ENCODE results near the gene GMDS.

- TF ChIP-seq, protein P1, sequence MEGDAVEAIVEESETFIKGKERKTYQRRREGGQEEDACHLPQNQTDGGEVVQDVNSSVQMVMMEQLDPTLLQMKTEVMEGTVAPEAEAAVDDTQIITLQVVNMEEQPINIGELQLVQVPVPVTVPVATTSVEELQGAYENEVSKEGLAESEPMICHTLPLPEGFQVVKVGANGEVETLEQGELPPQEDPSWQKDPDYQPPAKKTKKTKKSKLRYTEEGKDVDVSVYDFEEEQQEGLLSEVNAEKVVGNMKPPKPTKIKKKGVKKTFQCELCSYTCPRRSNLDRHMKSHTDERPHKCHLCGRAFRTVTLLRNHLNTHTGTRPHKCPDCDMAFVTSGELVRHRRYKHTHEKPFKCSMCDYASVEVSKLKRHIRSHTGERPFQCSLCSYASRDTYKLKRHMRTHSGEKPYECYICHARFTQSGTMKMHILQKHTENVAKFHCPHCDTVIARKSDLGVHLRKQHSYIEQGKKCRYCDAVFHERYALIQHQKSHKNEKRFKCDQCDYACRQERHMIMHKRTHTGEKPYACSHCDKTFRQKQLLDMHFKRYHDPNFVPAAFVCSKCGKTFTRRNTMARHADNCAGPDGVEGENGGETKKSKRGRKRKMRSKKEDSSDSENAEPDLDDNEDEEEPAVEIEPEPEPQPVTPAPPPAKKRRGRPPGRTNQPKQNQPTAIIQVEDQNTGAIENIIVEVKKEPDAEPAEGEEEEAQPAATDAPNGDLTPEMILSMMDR (optimal IDR thresholded peaks at IDR 0.05 in 1 of 3, IDR thresholded peaks at IDR 0.05 in 1 of 3, conservative IDR thresholded peaks at IDR 0.05 in 1 of 3; ENCODE audit: extremely low read depth in 1 of 3, insufficient read depth in 2 of 3, low read length in 3 of 3): no peak
- no peak for TF ChIP-seq EZH2 (IDR thresholded peaks at IDR 0.05; ENCODE audit: low read length)
Observed at GRCh38 chr6:1851681-1852456, 393.5 kb downstream of the GMDS start.

All from keratinocyte (primary cell).